HG02571 (cell line): ENCODE data around the gene ITIH2.
A peak's percentile ranks its signal among the peaks of the same experiment; 100 is the strongest.
"Not testable (repeated sequence)": the region's sequence is repeated elsewhere in the genome, so short reads cannot be mapped to it uniquely, and the experiment has no call there.

Source experiments
- ATAC-seq: cut with Tn5 transposase; IDR thresholded peaks from one replicate; pipeline ENCODE4 v1.9.1; 2021; ENCODE audit warnings: mild to moderate bottlenecking, moderate library complexity; ENCODE audit not compliant: unreplicated experiment

The ITIH2 gene

GRCh38 chr10:7738536-7739407, 35.7 kb downstream of the ITIH2 start:
- ATAC-seq: no peak

GRCh38 chr10:7744307-7744706, 41.2 kb downstream of the ITIH2 start:
- no peak for ATAC-seq

DNA sequence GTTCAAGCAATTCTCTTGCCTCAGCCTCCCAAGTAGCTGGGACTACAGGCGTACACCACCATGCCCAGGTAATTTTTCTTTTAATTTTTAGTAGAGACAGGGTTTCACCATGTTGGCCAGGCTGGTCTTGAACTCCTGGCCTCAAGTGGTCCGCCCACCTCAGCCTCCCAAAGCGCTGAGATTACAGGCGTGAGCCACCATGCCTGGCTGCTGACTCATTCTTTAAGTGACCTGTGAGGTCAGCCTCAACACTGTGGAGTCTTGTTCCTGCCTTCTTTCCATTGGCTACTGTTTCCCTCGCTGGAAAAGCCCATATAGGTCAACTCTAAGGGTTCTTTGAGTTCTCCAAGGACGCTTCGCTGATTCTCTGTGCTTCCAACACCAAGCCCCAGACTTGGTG, 45.5 kb downstream of the ITIH2 start:
- not testable (repeated sequence) for ATAC-seq

- no peak for ATAC-seq
Measured at GRCh38 chr10:7750222-7750621, 47.1 kb downstream of the ITIH2 start.

- no peak for ATAC-seq
Measured at GRCh38 chr10:7752251-7752650, 49.1 kb downstream of the ITIH2 start.

- ATAC-seq: no peak
Measured at GRCh38 chr10:7755103-7755502, 52.0 kb downstream of the ITIH2 start.

GRCh38 chr10:7756360-7756992, 53.4 kb downstream of the ITIH2 start:
- ATAC-seq: no peak

GRCh38 chr10:7763929-7764328, 60.8 kb downstream of the ITIH2 start:
- ATAC-seq: no peak

DNA sequence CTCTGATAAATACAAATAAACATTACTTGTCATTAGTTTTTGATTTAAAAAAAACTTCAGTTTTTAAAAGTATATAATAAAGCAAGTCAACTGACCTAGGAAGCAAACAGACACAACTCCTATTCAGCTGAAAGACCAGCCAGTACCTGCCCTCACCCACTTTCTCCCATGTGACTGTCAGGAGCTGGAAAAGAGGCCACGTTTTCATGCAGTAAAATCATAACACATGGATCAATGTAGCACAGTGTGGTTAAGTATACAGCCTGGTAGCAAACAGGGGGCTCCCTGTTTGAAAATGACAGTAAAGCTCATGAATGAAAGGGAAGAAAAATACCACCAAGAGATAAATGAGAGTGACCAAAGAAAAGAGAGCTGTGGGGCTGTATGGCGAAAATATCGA, 63.1 kb downstream of the ITIH2 start:
- no peak for ATAC-seq

DNA sequence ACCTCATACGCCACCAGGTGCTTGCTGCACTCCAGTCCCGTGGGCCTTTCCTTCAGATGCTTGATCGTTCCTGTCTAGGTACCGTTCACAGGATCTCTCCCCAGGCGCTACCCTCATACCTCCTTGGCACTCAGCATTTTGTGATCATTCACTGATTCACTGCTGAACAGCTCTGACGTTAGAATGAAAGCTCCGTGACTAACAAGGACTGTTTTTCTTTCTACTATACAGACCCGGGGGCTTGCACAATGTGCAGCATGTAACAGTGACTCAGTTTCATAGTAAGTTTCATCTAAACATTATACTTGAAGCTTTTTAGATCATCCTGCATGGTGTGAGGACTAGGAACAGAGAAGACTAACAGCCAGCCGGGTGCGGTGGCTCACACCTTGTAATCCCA, 64.1 kb downstream of the ITIH2 start:
- ATAC-seq: no peak

- no peak for ATAC-seq
Measured at GRCh38 chr10:7768417-7768816, 65.3 kb downstream of the ITIH2 start.

- no peak for ATAC-seq
Measured at GRCh38 chr10:7773845-7774801, 71.0 kb downstream of the ITIH2 start.

GRCh38 chr10:7776777-7777176, 73.7 kb downstream of the ITIH2 start:
- ATAC-seq: no peak

DNA sequence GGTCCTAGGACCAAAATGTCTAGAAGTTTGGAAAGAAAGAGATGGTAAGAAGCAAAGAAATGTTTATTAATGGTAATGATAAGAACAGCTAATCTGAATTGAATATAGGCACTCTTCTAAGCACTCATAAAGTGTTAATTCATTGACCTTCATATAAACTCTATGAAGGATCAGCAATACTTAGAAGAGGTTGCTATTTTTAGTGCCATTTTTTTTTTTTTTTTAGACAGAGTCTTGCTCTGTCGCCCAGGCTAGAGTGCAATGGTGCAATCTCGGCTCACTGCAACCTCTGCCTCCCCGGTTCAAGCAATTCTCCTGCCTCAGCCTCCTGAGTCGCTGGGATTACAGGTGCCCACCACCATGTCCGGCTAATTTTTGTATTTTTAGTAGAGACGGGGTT, 79.1 kb downstream of the ITIH2 start:
- ATAC-seq: not testable (repeated sequence)

GRCh38 chr10:7786430-7786829, 83.3 kb downstream of the ITIH2 start:
- no peak for ATAC-seq

GRCh38 chr10:7787150-7787856, 84.2 kb downstream of the ITIH2 start:
- peak; percentile 7 for ATAC-seq

DNA sequence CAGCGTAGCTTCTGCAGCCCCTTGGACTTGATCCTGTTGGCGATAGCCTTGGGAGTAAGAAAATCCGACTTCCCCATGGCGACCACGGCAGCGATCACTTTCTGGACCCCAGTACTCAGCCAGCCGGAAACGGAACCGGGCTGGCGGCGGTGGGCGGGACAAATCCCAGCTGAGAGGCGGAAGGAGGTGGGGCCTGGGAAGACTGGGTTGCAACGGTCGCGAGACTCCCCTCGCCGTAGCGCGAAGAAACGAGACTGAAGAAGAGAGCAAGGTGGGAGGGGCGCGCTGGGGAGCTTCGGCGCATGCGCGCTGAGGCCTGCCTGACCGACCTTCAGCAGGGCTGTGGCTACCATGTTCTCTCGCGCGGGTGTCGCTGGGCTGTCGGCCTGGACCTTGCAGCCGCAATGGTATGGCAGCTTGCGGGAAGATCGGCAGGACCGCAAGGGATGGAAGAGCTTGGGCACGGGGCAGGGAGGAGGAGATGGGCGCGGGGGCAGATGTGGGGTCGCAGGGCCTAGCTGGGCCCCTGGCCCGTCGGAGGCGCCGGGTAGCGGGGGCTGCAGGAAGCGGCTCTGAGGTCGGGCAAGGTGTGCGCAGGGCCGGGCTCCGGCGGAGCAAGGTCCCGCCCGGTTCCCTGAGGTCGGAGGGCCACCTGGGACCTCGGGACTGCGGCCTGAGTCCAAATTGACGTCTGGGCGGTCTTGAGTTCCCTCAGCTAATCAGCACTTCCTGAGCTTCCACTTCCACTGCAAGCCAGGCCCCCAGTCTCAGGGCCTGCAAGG, 84.9 kb downstream of the ITIH2 start, which contains the start of the genes ATP5F1C and KIN:
ATP5F1C (plus strand) TSS at position 321 of the 782 bp plus-strand sequence; CDS start at position 352, 31 bp downstream.
KIN (minus strand) TSS at position 137 of the 782 bp plus-strand sequence; CDS start at position 77, 60 bp downstream.
- ATAC-seq: peak; percentile 94

- peak; percentile 8 for ATAC-seq
Measured at GRCh38 chr10:7788639-7789286, 85.6 kb downstream of the ITIH2 start.

DNA sequence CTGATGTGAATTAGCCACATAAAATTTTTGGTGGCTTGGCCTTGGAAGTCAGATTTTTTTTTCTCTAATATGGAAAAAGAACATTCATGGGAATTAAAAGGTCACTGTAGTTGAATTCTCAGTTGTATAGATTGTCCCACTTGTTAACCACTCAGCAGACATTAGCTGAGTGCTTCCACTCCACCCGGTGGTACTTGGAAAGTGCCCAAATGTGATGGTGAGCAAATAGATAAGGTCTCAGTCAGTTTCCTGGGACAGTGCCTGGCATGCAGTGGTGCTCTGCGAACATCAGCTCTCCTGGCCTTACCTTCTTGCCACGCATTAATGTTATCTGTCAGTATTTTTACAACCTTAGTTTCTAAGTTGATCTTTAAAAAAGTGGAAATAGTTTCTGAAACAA, 86.3 kb downstream of the ITIH2 start:
- no peak for ATAC-seq
